Body of pancreas (tissue), 4 donors: ENCODE results near the gene SEMA3G. TPM values are rescaled to one million over a fixed set of nuclear protein-coding genes. Genes with fewer than 3 reads are reported as not detected.

ENCODE experiments used
- ATAC-seq: fragments of 150-250 bp; one replicate; pipeline ENCODE4 v1.9.1; 2016
- DNase-seq, 4 donors: peaks; one replicate each; pipeline ENCODE4 v3.0.0-alpha.2; 2019
- H3K27ac ChIP-seq, 4 donors: fragments of 200-600 bp; sonication (generic); 1 replicate in 3 of 4; 2 replicates in 1 of 4; pipeline versions ENCODE4 v1.5.1 to v1.6.1; 2016 to 2019; ENCODE audit warnings: mild to moderate bottlenecking in 1 of 4, mixed read lengths in 1 of 4, moderate library complexity in 1 of 4
- H3K27me3 ChIP-seq, 2 donors: fragments of 200-600 bp; sonication (generic); one replicate each; pipeline ENCODE4 v1.6.0; 2016; ENCODE audit warnings: mild to moderate bottlenecking in 1 of 2
- H3K36me3 ChIP-seq, 2 donors: fragments of 200-600 bp; sonication (generic); replicated peaks in 1 of 2; 2 replicates each; pipeline ENCODE4 v1.5.1; 2016; ENCODE audit warnings: low read depth in 2 of 2; ENCODE audit not compliant: insufficient read depth in 1 of 2
- H3K4me1 ChIP-seq: fragments of 200-600 bp; sonication (generic); one replicate; pipeline ENCODE4 v1.6.0; 2016
- H3K4me3 ChIP-seq, 2 donors: fragments of 200-600 bp; sonication (generic); 1 replicate in 1 of 2; 2 replicates in 1 of 2; pipeline ENCODE4 v1.5.1; 2016 to 2019
- H3K9me3 ChIP-seq, 3 donors: fragments of 200-600 bp; sonication (generic); 1 replicate in 2 of 3; 2 replicates in 1 of 3; pipeline ENCODE4 v1.5.1; 2016
- POLR2A ChIP-seq, 3 donors: fragments of 450-650 bp; IDR thresholded peaks; one replicate each; pipeline ENCODE4 v1.6.1; 2016; ENCODE audit warnings: antibody characterized with exemption in 3 of 3, mild to moderate bottlenecking in 2 of 3
- WGBS, 2 donors: methylation state at CpG; one replicate each; pipeline ENCODE4 v1.1.5; 2017; 5-methylcytosine and 5-hydroxymethylcytosine counted together
- intact Hi-C: fragments of 100-400 bp; cut with DNase I; formaldehyde crosslinking; loops from one replicate; pipeline ENCODE4 v1.15.1; 2023
- total RNA-seq, 2 donors: library from RNA; depleted of rRNA; stranded (reverse); fragments of >200 nt; gene quantifications; one replicate each; pipeline ENCODE4 v1.1.0, GENCODE V29; 2016
- TF ChIP-seq, protein P1 (sequence below), 7 experiments: fragments of 450-650 bp in 4 of 7; fragments of 200-600 bp in 3 of 7; sonication (generic) in 3 of 7; IDR thresholded peaks; one replicate each; pipeline ENCODE4 v1.5.1; 2016 to 2019; ENCODE audit warnings: antibody characterized with exemption in 7 of 7

SEMA3G gene
- total RNA-seq, 2 donors from 2014 or later: 3.9 to 13.2 TPM

GRCh38 chr3:52479037-52479876 lies 34.4 kb upstream of the SEMA3G start:
- 95 to 99% methylated on average over 7 of the region's 7 CpGs for whole genome bisulfite sequencing, 2 donors
- ATAC-seq: no peak
- Histone ChIP-seq H3K36me3 (peaks cover 0 to 44% of the 10 kb centered on the region in 2 donors), H3K4me3 (no peak overlapping the region), H3K27me3 (no peaks in the 10 kb centered on the region), H3K27ac (no peak overlapping the region), H3K4me1 (no peaks in the 10 kb centered on the region), H3K9me3 (no peaks in the 10 kb centered on the region)
- no peak for DNase-seq
- TF ChIP-seq, protein P1, sequence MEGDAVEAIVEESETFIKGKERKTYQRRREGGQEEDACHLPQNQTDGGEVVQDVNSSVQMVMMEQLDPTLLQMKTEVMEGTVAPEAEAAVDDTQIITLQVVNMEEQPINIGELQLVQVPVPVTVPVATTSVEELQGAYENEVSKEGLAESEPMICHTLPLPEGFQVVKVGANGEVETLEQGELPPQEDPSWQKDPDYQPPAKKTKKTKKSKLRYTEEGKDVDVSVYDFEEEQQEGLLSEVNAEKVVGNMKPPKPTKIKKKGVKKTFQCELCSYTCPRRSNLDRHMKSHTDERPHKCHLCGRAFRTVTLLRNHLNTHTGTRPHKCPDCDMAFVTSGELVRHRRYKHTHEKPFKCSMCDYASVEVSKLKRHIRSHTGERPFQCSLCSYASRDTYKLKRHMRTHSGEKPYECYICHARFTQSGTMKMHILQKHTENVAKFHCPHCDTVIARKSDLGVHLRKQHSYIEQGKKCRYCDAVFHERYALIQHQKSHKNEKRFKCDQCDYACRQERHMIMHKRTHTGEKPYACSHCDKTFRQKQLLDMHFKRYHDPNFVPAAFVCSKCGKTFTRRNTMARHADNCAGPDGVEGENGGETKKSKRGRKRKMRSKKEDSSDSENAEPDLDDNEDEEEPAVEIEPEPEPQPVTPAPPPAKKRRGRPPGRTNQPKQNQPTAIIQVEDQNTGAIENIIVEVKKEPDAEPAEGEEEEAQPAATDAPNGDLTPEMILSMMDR (IDR thresholded peaks at IDR 0.05): no peak
- no peak for TF ChIP-seq POLR2A (IDR thresholded peaks at IDR 0.05)
- intact Hi-C loops: no loop called here

DNA sequence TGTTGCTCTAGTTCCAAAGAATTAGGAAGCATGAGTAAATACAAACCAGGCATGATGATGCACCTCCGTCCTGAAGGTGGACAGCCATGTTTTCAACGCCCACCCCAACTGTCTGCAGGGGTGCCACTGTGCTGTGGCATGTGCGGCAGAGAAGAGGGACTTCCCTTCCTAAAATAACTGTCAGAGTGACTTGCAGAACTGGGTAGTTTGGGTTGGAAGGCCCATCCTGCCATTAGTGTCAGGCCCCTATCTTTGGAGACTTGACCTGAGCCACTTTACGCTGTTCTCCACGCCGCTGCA lies 32.8 kb upstream of the SEMA3G start:
- Histone ChIP-seq H3K4me1 (no peaks in the 10 kb centered on the region), H3K27ac (no peak overlapping the region), H3K4me3 (no peak overlapping the region), H3K9me3 (no peaks in the 10 kb centered on the region), H3K36me3 (peaks cover 5 to 50% of the 10 kb centered on the region in 2 donors), H3K27me3 (no peaks in the 10 kb centered on the region)
- WGBS, 2 donors: 93 to 95% methylated on average over 4 to 6 of the region's 6 CpGs
- DNase-seq (no peak), ATAC-seq (no peak)
- intact Hi-C loops: no loop called here
- TF ChIP-seq, protein P1 (IDR thresholded peaks at IDR 0.05): no peak
- TF ChIP-seq POLR2A (IDR thresholded peaks at IDR 0.05): no peak

GRCh38 chr3:52477076-52477795 lies 32.3 kb upstream of the SEMA3G start:
- DNase-seq (no peak), ATAC-seq (no peak)
- Histone ChIP-seq H3K27ac (no peak overlapping the region), H3K27me3 (no peaks in the 10 kb centered on the region), H3K9me3 (no peaks in the 10 kb centered on the region), H3K4me1 (no peaks in the 10 kb centered on the region), H3K4me3 (no peak overlapping the region), H3K36me3 (peaks cover 9 to 51% of the 10 kb centered on the region in 2 donors)
- no peak for TF ChIP-seq POLR2A (IDR thresholded peaks at IDR 0.05)
- TF ChIP-seq, protein P1 (IDR thresholded peaks at IDR 0.05): no peak
- intact Hi-C loops: no loop called here
- 90 to 94% methylated on average over 16 of the region's 16 CpGs for WGBS, 2 donors

DNA sequence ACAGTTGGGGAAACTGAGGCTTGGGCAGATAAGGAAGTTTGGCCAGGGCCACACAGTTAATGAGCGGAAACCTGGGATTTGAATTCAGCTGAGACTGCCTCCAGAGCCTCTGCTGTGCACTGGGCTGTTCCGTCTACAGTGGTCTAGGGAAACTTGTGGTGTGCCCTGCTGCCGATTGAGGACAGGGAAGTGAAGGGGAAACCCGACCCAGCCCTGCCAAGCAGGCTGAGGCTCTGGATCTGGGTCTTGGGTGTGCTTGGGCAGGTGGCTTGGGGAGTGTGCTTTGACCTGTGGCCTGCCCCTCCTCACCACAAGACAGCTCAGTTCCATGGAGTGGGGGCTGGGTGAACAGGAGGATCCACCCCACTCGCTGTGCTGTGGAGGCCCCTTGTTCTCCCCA lies 28.1 kb upstream of the SEMA3G start:
- WGBS, 2 donors: 82 to 89% methylated on average over 5 of the region's 5 CpGs
- DNase-seq (no peak), ATAC-seq (no peak)
- TF ChIP-seq, protein P1 (IDR thresholded peaks at IDR 0.05): no peak
- no peak for TF ChIP-seq POLR2A (IDR thresholded peaks at IDR 0.05)
- no peaks in the 10 kb centered on the region for H3K27me3 ChIP-seq
- H3K36me3 ChIP-seq: peaks cover 9 to 33% of the 10 kb centered on the region in 2 donors
- no peak overlapping the region for H3K27ac ChIP-seq
- intact Hi-C loops: no loop called here
- no peaks in the 10 kb centered on the region for H3K9me3 ChIP-seq
- H3K4me3 ChIP-seq: no peak overlapping the region
- H3K4me1 ChIP-seq: peaks cover 9% of the 10 kb centered on the region
